ENCODE results near the gene GPR61. TPM values are rescaled to one million over a fixed set of nuclear protein-coding genes. Genes with fewer than 3 reads are reported as not detected.

GPR61 gene
- total and polyA plus RNA-seq, 2 of the 4 experiments (the other 2 are of a cell fraction), result not detected

DNA sequence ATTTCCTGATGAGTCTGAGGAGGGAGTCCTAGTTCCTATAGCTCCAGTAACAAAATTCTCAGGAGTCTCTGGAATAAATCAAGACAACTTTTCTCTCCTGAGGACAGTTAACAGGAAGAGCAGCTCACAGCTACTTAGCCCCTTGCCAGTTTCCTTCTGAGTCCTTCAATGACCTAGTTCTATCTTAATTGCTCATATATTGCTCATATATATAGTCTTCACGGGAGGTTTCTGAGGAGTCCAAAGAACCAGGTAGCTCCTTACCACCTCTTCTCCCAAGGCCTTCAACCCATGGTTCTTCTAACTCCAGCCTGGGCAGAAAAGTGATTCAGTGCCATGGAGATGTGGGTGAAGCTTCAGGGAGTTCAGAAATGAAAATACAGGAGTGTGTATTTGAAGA lies 34.7 kb upstream of the GPR61 start:
- Histone ChIP-seq H4K91ac (ENCODE audit: insufficient read depth, low read depth, low read length) (no peak overlapping the region), H3K36me3 (ENCODE audit: control insufficient read depth, insufficient read depth, low read length) (peaks cover 2% of the 10 kb centered on the region; the same call in 1 of the 2 replicates), H2BK15ac (ENCODE audit: low read depth, low read length) (no peak overlapping the region), H2BK5ac (ENCODE audit: low read depth, low read length, poor library complexity, severe bottlenecking) (no peak overlapping the region), H3K56ac (ENCODE audit: extremely low read depth, insufficient read depth, low read length) (no peak overlapping the region), H4K5ac (ENCODE audit: low read depth, low read length) (no peak overlapping the region), H2AK5ac (ENCODE audit: low read depth, low read length) (no peak overlapping the region), H3K14ac (replicated peaks; ENCODE audit: low read depth, low read length) (no peak overlapping the region), H4K20me1 (ENCODE audit: insufficient read depth, low read length) (peaks cover 7% of the 10 kb centered on the region), H3K18ac (ENCODE audit: low read depth, low read length) (no peak overlapping the region), H4K8ac (ENCODE audit: low read depth in 2 of 2, low read length in 2 of 2) (no peak overlapping the region), H3K27ac (ENCODE audit: insufficient read depth, low read length) (no peak overlapping the region), H2AFZ (replicated peaks; ENCODE audit: low read length, poor library complexity) (no peak overlapping the region), H3K4ac (ENCODE audit: low read depth, low read length) (no peak overlapping the region), H3K9me1 (ENCODE audit: insufficient read depth, low read length) (peaks cover 22% of the 10 kb centered on the region), H3K27me3 (ENCODE audit: control insufficient read depth, insufficient read depth, low read length) (peaks cover 3% of the 10 kb centered on the region; the same call in 1 of the 2 replicates), H2AK9ac (replicated peaks; ENCODE audit: low read depth, low read length, poor library complexity) (no peak overlapping the region), H3K9ac (ENCODE audit: low read depth, low read length) (no peak overlapping the region), H3K9me3 (ENCODE audit: control insufficient read depth, insufficient read depth, low read length) (no peaks in the 10 kb centered on the region), H3K4me2 (ENCODE audit: low read depth, low read length) (no peak overlapping the region), H3K4me1 (ENCODE audit: control insufficient read depth, insufficient read depth, low read length) (peaks cover 22% of the 10 kb centered on the region), H3K4me3 (ENCODE audit: insufficient read depth, low read depth, low read length) (no peak overlapping the region), H3K79me1 (ENCODE audit: low read depth in 1 of 2, low read length in 2 of 2) (peaks cover 0 to 16% of the 10 kb centered on the region in 2 experiments; a peak in 2 of 4 replicates), H2BK20ac (ENCODE audit: low read depth, low read length) (no peak overlapping the region), H2BK120ac (ENCODE audit: low read depth, low read length) (no peak overlapping the region), H3K23ac (ENCODE audit: low read depth, low read length) (no peak overlapping the region)
- no CpG with 5 or more reads among the region's 1 CpG for WGBS, 2 experiments (ENCODE audit: extremely low coverage in 2 of 2, insufficient read length in 1 of 2)
- TF ChIP-seq CEBPB (IDR thresholded peaks at IDR 0.05; ENCODE audit: low read depth, low read length), result no peak
- TF ChIP-seq, protein P1, sequence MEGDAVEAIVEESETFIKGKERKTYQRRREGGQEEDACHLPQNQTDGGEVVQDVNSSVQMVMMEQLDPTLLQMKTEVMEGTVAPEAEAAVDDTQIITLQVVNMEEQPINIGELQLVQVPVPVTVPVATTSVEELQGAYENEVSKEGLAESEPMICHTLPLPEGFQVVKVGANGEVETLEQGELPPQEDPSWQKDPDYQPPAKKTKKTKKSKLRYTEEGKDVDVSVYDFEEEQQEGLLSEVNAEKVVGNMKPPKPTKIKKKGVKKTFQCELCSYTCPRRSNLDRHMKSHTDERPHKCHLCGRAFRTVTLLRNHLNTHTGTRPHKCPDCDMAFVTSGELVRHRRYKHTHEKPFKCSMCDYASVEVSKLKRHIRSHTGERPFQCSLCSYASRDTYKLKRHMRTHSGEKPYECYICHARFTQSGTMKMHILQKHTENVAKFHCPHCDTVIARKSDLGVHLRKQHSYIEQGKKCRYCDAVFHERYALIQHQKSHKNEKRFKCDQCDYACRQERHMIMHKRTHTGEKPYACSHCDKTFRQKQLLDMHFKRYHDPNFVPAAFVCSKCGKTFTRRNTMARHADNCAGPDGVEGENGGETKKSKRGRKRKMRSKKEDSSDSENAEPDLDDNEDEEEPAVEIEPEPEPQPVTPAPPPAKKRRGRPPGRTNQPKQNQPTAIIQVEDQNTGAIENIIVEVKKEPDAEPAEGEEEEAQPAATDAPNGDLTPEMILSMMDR (conservative IDR thresholded peaks at IDR 0.05; ENCODE audit: low read depth, low read length), result no peak
- no peak for TF ChIP-seq RAD21 (IDR thresholded peaks at IDR 0.05; ENCODE audit: low read length)
- no peak for TF ChIP-seq BHLHE40 (IDR thresholded peaks at IDR 0.05; ENCODE audit: low read depth, low read length)
- TF ChIP-seq POLR2A (IDR thresholded peaks at IDR 0.05; ENCODE audit: low read depth, low read length), result no peak
- no peak for TF ChIP-seq NFE2L2 (IDR thresholded peaks at IDR 0.05; ENCODE audit: low read depth, low read length)
- TF ChIP-seq SMC3 (IDR thresholded peaks at IDR 0.05; ENCODE audit: low read depth, low read length), result no peak
- no peak for TF ChIP-seq RFX5 (IDR thresholded peaks at IDR 0.05; ENCODE audit: low read depth, low read length)
- TF ChIP-seq, protein P2, sequence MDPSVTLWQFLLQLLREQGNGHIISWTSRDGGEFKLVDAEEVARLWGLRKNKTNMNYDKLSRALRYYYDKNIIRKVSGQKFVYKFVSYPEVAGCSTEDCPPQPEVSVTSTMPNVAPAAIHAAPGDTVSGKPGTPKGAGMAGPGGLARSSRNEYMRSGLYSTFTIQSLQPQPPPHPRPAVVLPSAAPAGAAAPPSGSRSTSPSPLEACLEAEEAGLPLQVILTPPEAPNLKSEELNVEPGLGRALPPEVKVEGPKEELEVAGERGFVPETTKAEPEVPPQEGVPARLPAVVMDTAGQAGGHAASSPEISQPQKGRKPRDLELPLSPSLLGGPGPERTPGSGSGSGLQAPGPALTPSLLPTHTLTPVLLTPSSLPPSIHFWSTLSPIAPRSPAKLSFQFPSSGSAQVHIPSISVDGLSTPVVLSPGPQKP (IDR thresholded peaks at IDR 0.05; ENCODE audit: borderline replicate concordance, low read depth, low read length), result no peak
- no peak for TF ChIP-seq MAZ (IDR thresholded peaks at IDR 0.05; ENCODE audit: borderline replicate concordance, low read depth, low read length)
- TF ChIP-seq CHD1 (IDR thresholded peaks at IDR 0.05; ENCODE audit: low read depth, low read length), result no peak
- TF ChIP-seq, protein P3, sequence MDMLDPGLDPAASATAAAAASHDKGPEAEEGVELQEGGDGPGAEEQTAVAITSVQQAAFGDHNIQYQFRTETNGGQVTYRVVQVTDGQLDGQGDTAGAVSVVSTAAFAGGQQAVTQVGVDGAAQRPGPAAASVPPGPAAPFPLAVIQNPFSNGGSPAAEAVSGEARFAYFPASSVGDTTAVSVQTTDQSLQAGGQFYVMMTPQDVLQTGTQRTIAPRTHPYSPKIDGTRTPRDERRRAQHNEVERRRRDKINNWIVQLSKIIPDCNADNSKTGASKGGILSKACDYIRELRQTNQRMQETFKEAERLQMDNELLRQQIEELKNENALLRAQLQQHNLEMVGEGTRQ (IDR thresholded peaks at IDR 0.05; ENCODE audit: low read depth, low read length), result no peak
- no peak for TF ChIP-seq RCOR1 (IDR thresholded peaks at IDR 0.05; ENCODE audit: insufficient replicate concordance, low read length)
- TF ChIP-seq FOS (IDR thresholded peaks at IDR 0.05; ENCODE audit: low read depth, low read length), result no peak
- no peak for TF ChIP-seq MAFK (IDR thresholded peaks at IDR 0.05; ENCODE audit: low read depth, low read length)
- TF ChIP-seq MXI1 (IDR thresholded peaks at IDR 0.05; ENCODE audit: borderline replicate concordance, low read depth, low read length), result no peak
- ChIA-PET POLR2A (ENCODE audit: unreplicated experiment) (no interaction called here), CTCF (interaction anchor here (1.0 kb wide), 1 partner anchor 14 kb away, joined by 3 read pairs; no protein-coding TSS in a partner anchor)
- DNase-seq, result no peak
- intact Hi-C loops (cut with micrococcal nuclease), result no loop called here
- in situ Hi-C loops (cut with MboI; ENCODE audit: low sequenced_read_pairs), result no loop called here
- dilution Hi-C loops (cut with HindIII; ENCODE audit: low sequenced_read_pairs, unreplicated experiment), result no loop called here
- no peak for ATAC-seq (ENCODE audit: low read depth)
- BruUV-seq (replicated peaks), result no TSS peak
